ENCODE measurements around the gene BRPF3.

BRPF3 gene

GRCh38 chr6:36178544-36178943 is 18.0 kb upstream of the BRPF3 start:
- Histone ChIP-seq H3K27me3 (ENCODE audit: control insufficient read depth in 1 of 2, insufficient read depth in 2 of 2, low read length in 2 of 2) (no peaks in the 10 kb centered on the region), H3K9me3 (ENCODE audit: low read length) (no peaks in the 10 kb centered on the region), H3K9ac (ENCODE audit: low read length) (no peak overlapping the region), H3K36me3 (ENCODE audit: insufficient read depth, low read length) (no peaks in the 10 kb centered on the region), H3K4me1 (ENCODE audit: insufficient read depth, low read length) (no peaks in the 10 kb centered on the region), H3K4me3 (ENCODE audit: low read depth in 1 of 2, low read length in 2 of 2) (no peak overlapping the region), H3K27ac (ENCODE audit: low read depth, low read length) (no peak overlapping the region)

DNA sequence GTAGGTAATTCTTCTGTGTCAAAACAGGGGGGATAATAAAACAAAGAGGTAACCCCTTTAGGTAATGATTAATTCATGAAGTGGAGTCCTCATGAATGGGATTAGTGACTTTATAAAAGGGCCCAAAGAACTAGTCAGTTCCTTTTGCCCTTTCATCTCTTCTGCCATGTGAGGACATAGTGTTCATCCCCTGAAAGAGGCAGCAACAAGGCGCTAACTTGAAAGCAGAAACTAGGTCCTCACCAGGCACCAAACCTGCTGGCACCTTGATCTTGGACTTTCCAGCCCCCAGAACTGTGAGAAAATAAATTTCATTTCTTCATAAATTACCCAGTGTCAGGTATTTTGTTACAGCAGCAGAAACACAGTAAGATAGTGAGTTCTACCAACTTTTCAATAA is 16.4 kb upstream of the BRPF3 start:
- Histone ChIP-seq H3K27ac (ENCODE audit: low read depth, low read length) (no peak overlapping the region), H3K9ac (ENCODE audit: low read length) (no peak overlapping the region), H3K4me3 (ENCODE audit: low read depth in 1 of 2, low read length in 2 of 2) (no peak overlapping the region), H3K9me3 (ENCODE audit: low read length) (no peaks in the 10 kb centered on the region), H3K27me3 (ENCODE audit: control insufficient read depth in 1 of 2, insufficient read depth in 2 of 2, low read length in 2 of 2) (no peaks in the 10 kb centered on the region), H3K4me1 (ENCODE audit: insufficient read depth, low read length) (no peaks in the 10 kb centered on the region), H3K36me3 (ENCODE audit: insufficient read depth, low read length) (no peaks in the 10 kb centered on the region)

DNA sequence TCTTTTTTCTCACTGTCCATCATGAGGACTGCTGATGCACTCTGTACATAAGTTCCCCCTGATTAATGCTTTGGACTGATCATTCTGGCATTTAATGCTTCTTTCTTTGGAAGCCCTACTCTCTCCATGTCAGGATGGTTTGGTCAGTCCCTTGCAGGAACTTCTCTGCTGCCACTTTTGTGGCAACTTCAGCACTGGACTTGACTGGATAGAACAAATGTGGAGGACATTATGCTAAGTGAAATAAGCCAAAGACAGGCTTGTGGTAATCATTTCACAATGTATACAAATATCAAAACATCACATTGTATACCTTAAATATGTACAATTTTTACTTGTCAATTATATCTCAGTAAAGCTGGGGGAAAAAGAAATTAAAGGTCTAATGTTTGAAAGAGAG is 12.2 kb upstream of the BRPF3 start:
- Histone ChIP-seq H3K27ac (ENCODE audit: low read depth, low read length) (no peak overlapping the region), H3K9ac (ENCODE audit: low read length) (no peak overlapping the region), H3K9me3 (ENCODE audit: low read length) (no peaks in the 10 kb centered on the region), H3K27me3 (ENCODE audit: control insufficient read depth in 1 of 2, insufficient read depth in 2 of 2, low read length in 2 of 2) (no peaks in the 10 kb centered on the region), H3K36me3 (ENCODE audit: insufficient read depth, low read length) (no peaks in the 10 kb centered on the region), H3K4me1 (ENCODE audit: insufficient read depth, low read length) (no peaks in the 10 kb centered on the region), H3K4me3 (ENCODE audit: low read depth in 1 of 2, low read length in 2 of 2) (no peak overlapping the region)

DNA sequence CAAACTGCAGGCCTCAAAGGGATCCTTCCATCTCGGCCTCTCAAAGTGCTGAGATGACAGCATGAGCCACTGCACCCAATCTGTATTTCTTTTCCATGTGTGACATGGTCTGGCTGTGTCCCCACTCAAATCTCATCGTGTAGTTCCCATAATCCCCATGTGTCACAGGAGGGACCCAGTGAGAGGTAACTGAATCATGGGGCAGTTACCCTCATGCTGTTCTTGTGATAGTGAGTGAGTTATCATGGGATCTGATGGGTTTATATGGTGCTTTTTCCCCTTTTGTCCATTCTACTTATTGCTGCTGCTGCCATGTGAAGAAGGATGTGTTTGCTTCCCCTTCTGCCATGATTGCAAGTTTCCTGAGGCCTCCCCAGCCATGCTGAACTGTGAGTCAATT is 10.3 kb upstream of the BRPF3 start:
- H3K9ac ChIP-seq (ENCODE audit: low read length) = no peak overlapping the region
- H3K27me3 ChIP-seq (ENCODE audit: control insufficient read depth in 1 of 2, insufficient read depth in 2 of 2, low read length in 2 of 2) = no peaks in the 10 kb centered on the region
- H3K4me1 ChIP-seq (ENCODE audit: insufficient read depth, low read length) = no peaks in the 10 kb centered on the region
- H3K27ac ChIP-seq (ENCODE audit: low read depth, low read length) = no peak overlapping the region
- no peaks in the 10 kb centered on the region for H3K9me3 ChIP-seq (ENCODE audit: low read length)
- no peak overlapping the region for H3K4me3 ChIP-seq (ENCODE audit: low read depth in 1 of 2, low read length in 2 of 2)
- no peaks in the 10 kb centered on the region for H3K36me3 ChIP-seq (ENCODE audit: insufficient read depth, low read length)

DNA sequence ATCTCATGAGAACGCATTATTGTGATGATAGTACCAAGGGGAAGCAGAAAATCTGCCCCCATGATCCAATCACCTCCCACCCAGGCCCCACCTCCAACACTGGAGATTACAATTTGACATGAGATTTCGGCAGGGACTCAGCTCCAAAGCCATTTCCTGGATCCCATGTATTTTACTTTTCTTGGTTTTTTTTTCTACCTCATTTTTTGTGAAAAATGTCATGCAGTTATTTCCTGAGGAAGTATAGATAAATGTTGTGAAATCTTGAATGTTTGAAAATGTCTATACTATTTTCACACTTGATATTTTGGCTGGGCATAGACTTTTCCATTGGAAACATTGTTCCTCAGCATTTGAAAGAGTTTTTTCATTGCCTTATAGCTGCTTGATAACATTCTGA is 9.1 kb upstream of the BRPF3 start:
- no peak overlapping the region for H3K4me3 ChIP-seq (ENCODE audit: low read depth in 1 of 2, low read length in 2 of 2)
- H3K27ac ChIP-seq (ENCODE audit: low read depth, low read length) = no peak overlapping the region
- H3K9ac ChIP-seq (ENCODE audit: low read length) = no peak overlapping the region
- no peaks in the 10 kb centered on the region for H3K36me3 ChIP-seq (ENCODE audit: insufficient read depth, low read length)
- no peaks in the 10 kb centered on the region for H3K27me3 ChIP-seq (ENCODE audit: control insufficient read depth in 1 of 2, insufficient read depth in 2 of 2, low read length in 2 of 2)
- H3K9me3 ChIP-seq (ENCODE audit: low read length) = no peaks in the 10 kb centered on the region
- H3K4me1 ChIP-seq (ENCODE audit: insufficient read depth, low read length) = no peaks in the 10 kb centered on the region

- H3K36me3 ChIP-seq (ENCODE audit: insufficient read depth, low read length) = peaks cover 7% of the 10 kb centered on the region
- peak overlapping the region; percentile 61 for H3K27ac ChIP-seq (ENCODE audit: low read depth, low read length)
- H3K27me3 ChIP-seq (ENCODE audit: control insufficient read depth in 1 of 2, insufficient read depth in 2 of 2, low read length in 2 of 2) = no peaks in the 10 kb centered on the region
- no peaks in the 10 kb centered on the region for H3K9me3 ChIP-seq (ENCODE audit: low read length)
- peak overlapping the region; percentile 83 for H3K9ac ChIP-seq (ENCODE audit: low read length)
- peaks cover 16% of the 10 kb centered on the region for H3K4me1 ChIP-seq (ENCODE audit: insufficient read depth, low read length)
- H3K4me3 ChIP-seq (ENCODE audit: low read depth in 1 of 2, low read length in 2 of 2) = peak overlapping the region; percentile 55 to 74
Observed at GRCh38 chr6:36195471-36196112, 952 bp upstream of the BRPF3 start.

GRCh38 chr6:36196880-36197548 is 470 bp downstream of the BRPF3 start:
- Histone ChIP-seq H3K9me3 (ENCODE audit: low read length) (no peaks in the 10 kb centered on the region), H3K27ac (ENCODE audit: low read depth, low read length) (peak overlapping the region; percentile 77), H3K4me3 (ENCODE audit: low read depth in 1 of 2, low read length in 2 of 2) (peak overlapping the region; percentile 79 to 88), H3K27me3 (ENCODE audit: control insufficient read depth in 1 of 2, insufficient read depth in 2 of 2, low read length in 2 of 2) (no peaks in the 10 kb centered on the region), H3K36me3 (ENCODE audit: insufficient read depth, low read length) (peaks cover 21% of the 10 kb centered on the region), H3K9ac (ENCODE audit: low read length) (no peak overlapping the region), H3K4me1 (ENCODE audit: insufficient read depth, low read length) (peaks cover 20% of the 10 kb centered on the region)

- Histone ChIP-seq H3K4me1 (ENCODE audit: insufficient read depth, low read length) (peaks cover 23% of the 10 kb centered on the region), H3K9ac (ENCODE audit: low read length) (no peak overlapping the region), H3K9me3 (ENCODE audit: low read length) (no peaks in the 10 kb centered on the region), H3K27me3 (ENCODE audit: control insufficient read depth in 1 of 2, insufficient read depth in 2 of 2, low read length in 2 of 2) (no peaks in the 10 kb centered on the region), H3K36me3 (ENCODE audit: insufficient read depth, low read length) (peaks cover 29% of the 10 kb centered on the region), H3K27ac (ENCODE audit: low read depth, low read length) (no peak overlapping the region), H3K4me3 (ENCODE audit: low read depth in 1 of 2, low read length in 2 of 2) (peak overlapping the region; percentile 79 to 88)
Observed at GRCh38 chr6:36197739-36198221, 1.2 kb downstream of the BRPF3 start.

DNA sequence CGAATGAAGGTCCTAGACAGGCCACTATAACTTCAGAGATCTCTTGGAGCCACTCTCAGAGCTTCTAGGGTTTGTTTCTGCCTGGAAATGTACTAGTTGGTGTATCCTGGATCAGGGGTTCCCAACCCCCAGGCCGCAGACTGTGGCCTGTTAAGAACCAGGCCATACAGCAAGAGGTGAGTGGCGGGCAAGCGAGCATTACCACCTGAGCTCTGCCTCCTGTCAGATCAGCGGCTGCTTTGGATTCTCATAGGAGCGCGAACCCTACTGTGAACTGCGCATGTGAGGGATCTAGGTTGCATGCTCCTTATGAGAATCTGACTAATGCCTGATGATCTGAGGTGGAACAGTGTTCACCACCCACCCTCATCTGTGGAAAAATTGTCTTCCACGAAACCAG is 2.4 kb downstream of the BRPF3 start:
- Histone ChIP-seq H3K4me1 (ENCODE audit: insufficient read depth, low read length) (peaks cover 33% of the 10 kb centered on the region), H3K27me3 (ENCODE audit: control insufficient read depth in 1 of 2, insufficient read depth in 2 of 2, low read length in 2 of 2) (no peaks in the 10 kb centered on the region), H3K36me3 (ENCODE audit: insufficient read depth, low read length) (peaks cover 36% of the 10 kb centered on the region), H3K9ac (ENCODE audit: low read length) (no peak overlapping the region), H3K4me3 (ENCODE audit: low read depth in 1 of 2, low read length in 2 of 2) (no peak overlapping the region), H3K9me3 (ENCODE audit: low read length) (no peaks in the 10 kb centered on the region), H3K27ac (ENCODE audit: low read depth, low read length) (no peak overlapping the region)

GRCh38 chr6:36200154-36200891 is 3.8 kb downstream of the BRPF3 start:
- Histone ChIP-seq H3K4me3 (ENCODE audit: low read depth in 1 of 2, low read length in 2 of 2) (no peak overlapping the region), H3K27me3 (ENCODE audit: control insufficient read depth in 1 of 2, insufficient read depth in 2 of 2, low read length in 2 of 2) (no peaks in the 10 kb centered on the region), H3K9ac (ENCODE audit: low read length) (no peak overlapping the region), H3K4me1 (ENCODE audit: insufficient read depth, low read length) (peaks cover 37% of the 10 kb centered on the region), H3K36me3 (ENCODE audit: insufficient read depth, low read length) (peaks cover 47% of the 10 kb centered on the region), H3K9me3 (ENCODE audit: low read length) (no peaks in the 10 kb centered on the region), H3K27ac (ENCODE audit: low read depth, low read length) (no peak overlapping the region)

- H3K27me3 ChIP-seq (ENCODE audit: control insufficient read depth in 1 of 2, insufficient read depth in 2 of 2, low read length in 2 of 2) = no peaks in the 10 kb centered on the region
- no peak overlapping the region for H3K27ac ChIP-seq (ENCODE audit: low read depth, low read length)
- no peak overlapping the region for H3K4me3 ChIP-seq (ENCODE audit: low read depth in 1 of 2, low read length in 2 of 2)
- peaks cover 29% of the 10 kb centered on the region for H3K4me1 ChIP-seq (ENCODE audit: insufficient read depth, low read length)
- no peaks in the 10 kb centered on the region for H3K9me3 ChIP-seq (ENCODE audit: low read length)
- H3K36me3 ChIP-seq (ENCODE audit: insufficient read depth, low read length) = peaks cover 54% of the 10 kb centered on the region
- H3K9ac ChIP-seq (ENCODE audit: low read length) = no peak overlapping the region
Observed at GRCh38 chr6:36200998-36201596, 4.6 kb downstream of the BRPF3 start.
